HL-60 (cell line): ENCODE results near the gene REXO1.

Experiments
- DNase-seq, 2 experiments: peaks; one replicate each; pipeline ENCODE4 v3.0.0-alpha.2; 2010 to 2020; ENCODE audit warnings: low read depth in 1 of 2, low spot score in 1 of 2
- H3K27ac ChIP-seq: fragments of 250-450 bp; sonication (Bioruptor Pico); replicated peaks from 2 replicates; pipeline ENCODE4 v1.5.1; 2020; ENCODE audit warnings: mild to moderate bottlenecking, moderate library complexity
- H3K27me3 ChIP-seq: fragments of 250-450 bp; sonication (Bioruptor Pico); 2 replicates; pipeline ENCODE4 v1.5.1; 2021; ENCODE audit warnings: mild to moderate bottlenecking, moderate library complexity; ENCODE audit not compliant: insufficient read depth, poor library complexity, severe bottlenecking
- H3K4me3 ChIP-seq: replicated peaks from 2 replicates; pipeline ENCODE4 v1.5.1; 2011; ENCODE audit warnings: mild to moderate bottlenecking, control low read depth, low read length; ENCODE audit not compliant: insufficient read depth
- GABPA ChIP-seq: IDR thresholded peaks from 2 replicates; pipeline ENCODE4 v1.6.1; 2012; ENCODE audit warnings: low read depth
- POLR2AphosphoS5 ChIP-seq: IDR thresholded peaks from 2 replicates; pipeline ENCODE4 v1.6.1; 2012; ENCODE audit warnings: low read depth
- SPI1 ChIP-seq: IDR thresholded peaks from 2 replicates; pipeline ENCODE4 v1.6.1; 2012; ENCODE audit warnings: low read depth, mild to moderate bottlenecking, borderline replicate concordance
- TF ChIP-seq, protein P1 (sequence below): IDR thresholded peaks from 2 replicates; pipeline ENCODE4 v1.6.1; 2012; ENCODE audit warnings: low read depth; ENCODE audit not compliant: insufficient replicate concordance
- TF ChIP-seq, protein P2 (sequence below): IDR thresholded peaks from one replicate; pipeline ENCODE4 v1.5.1; 2011; ENCODE audit warnings: low read length, control low read depth, inconsistent platforms; ENCODE audit not compliant: insufficient read depth

REXO1 gene

DNA sequence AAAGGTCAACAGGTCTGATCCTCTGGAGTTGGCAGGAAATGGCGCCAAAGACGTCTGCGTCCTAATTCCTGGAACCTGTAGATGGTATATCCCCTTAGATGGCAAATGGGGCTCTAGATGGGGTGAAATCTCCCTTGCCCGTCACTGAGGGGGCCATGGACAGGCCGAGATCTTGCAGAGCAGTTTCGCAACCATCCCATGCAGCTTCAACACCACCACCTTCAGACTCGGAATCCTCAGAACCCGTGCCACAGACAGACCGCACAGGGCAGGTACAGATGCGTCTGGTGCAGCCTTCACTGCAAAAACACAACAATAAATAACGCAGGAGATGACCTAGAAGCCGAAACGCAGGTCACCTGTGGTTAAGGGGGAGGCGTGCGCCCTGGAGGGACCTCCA, 17.7 kb downstream of the REXO1 start:
- DNase-seq = no peak
- no peak for TF ChIP-seq GABPA
- Histone ChIP-seq H3K4me3 (no peak overlapping the region), H3K27me3 (no peaks in the 10 kb centered on the region), H3K27ac (no peak overlapping the region)

DNA sequence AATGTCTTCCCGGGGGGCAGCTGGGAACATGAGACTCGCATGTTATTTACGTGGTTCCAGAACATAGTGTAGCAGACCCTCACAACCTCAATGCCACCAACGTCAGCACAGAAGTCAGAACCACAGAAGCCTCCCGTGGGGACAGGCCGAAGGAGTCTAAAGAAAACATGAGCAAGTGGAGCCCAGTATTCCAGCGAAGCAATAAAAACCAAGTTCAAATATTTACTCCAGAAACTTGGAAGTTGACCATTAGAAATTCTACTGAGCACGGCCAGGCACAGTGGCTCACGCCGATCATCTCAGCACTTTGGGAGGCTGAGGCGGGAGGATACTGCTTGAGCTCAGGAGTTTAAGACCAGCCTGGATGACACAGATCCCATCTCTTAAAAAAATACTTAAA, 18.3 kb downstream of the REXO1 start:
- Histone ChIP-seq H3K27me3 (no peaks in the 10 kb centered on the region), H3K4me3 (no peak overlapping the region), H3K27ac (no peak overlapping the region)
- no peak for DNase-seq
- TF ChIP-seq GABPA (no peak), SPI1 (no peak), POLR2AphosphoS5 (no peak)
- TF ChIP-seq, protein P1, sequence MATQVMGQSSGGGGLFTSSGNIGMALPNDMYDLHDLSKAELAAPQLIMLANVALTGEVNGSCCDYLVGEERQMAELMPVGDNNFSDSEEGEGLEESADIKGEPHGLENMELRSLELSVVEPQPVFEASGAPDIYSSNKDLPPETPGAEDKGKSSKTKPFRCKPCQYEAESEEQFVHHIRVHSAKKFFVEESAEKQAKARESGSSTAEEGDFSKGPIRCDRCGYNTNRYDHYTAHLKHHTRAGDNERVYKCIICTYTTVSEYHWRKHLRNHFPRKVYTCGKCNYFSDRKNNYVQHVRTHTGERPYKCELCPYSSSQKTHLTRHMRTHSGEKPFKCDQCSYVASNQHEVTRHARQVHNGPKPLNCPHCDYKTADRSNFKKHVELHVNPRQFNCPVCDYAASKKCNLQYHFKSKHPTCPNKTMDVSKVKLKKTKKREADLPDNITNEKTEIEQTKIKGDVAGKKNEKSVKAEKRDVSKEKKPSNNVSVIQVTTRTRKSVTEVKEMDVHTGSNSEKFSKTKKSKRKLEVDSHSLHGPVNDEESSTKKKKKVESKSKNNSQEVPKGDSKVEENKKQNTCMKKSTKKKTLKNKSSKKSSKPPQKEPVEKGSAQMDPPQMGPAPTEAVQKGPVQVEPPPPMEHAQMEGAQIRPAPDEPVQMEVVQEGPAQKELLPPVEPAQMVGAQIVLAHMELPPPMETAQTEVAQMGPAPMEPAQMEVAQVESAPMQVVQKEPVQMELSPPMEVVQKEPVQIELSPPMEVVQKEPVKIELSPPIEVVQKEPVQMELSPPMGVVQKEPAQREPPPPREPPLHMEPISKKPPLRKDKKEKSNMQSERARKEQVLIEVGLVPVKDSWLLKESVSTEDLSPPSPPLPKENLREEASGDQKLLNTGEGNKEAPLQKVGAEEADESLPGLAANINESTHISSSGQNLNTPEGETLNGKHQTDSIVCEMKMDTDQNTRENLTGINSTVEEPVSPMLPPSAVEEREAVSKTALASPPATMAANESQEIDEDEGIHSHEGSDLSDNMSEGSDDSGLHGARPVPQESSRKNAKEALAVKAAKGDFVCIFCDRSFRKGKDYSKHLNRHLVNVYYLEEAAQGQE = no peak
- TF ChIP-seq, protein P2, sequence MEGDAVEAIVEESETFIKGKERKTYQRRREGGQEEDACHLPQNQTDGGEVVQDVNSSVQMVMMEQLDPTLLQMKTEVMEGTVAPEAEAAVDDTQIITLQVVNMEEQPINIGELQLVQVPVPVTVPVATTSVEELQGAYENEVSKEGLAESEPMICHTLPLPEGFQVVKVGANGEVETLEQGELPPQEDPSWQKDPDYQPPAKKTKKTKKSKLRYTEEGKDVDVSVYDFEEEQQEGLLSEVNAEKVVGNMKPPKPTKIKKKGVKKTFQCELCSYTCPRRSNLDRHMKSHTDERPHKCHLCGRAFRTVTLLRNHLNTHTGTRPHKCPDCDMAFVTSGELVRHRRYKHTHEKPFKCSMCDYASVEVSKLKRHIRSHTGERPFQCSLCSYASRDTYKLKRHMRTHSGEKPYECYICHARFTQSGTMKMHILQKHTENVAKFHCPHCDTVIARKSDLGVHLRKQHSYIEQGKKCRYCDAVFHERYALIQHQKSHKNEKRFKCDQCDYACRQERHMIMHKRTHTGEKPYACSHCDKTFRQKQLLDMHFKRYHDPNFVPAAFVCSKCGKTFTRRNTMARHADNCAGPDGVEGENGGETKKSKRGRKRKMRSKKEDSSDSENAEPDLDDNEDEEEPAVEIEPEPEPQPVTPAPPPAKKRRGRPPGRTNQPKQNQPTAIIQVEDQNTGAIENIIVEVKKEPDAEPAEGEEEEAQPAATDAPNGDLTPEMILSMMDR = no peak

DNA sequence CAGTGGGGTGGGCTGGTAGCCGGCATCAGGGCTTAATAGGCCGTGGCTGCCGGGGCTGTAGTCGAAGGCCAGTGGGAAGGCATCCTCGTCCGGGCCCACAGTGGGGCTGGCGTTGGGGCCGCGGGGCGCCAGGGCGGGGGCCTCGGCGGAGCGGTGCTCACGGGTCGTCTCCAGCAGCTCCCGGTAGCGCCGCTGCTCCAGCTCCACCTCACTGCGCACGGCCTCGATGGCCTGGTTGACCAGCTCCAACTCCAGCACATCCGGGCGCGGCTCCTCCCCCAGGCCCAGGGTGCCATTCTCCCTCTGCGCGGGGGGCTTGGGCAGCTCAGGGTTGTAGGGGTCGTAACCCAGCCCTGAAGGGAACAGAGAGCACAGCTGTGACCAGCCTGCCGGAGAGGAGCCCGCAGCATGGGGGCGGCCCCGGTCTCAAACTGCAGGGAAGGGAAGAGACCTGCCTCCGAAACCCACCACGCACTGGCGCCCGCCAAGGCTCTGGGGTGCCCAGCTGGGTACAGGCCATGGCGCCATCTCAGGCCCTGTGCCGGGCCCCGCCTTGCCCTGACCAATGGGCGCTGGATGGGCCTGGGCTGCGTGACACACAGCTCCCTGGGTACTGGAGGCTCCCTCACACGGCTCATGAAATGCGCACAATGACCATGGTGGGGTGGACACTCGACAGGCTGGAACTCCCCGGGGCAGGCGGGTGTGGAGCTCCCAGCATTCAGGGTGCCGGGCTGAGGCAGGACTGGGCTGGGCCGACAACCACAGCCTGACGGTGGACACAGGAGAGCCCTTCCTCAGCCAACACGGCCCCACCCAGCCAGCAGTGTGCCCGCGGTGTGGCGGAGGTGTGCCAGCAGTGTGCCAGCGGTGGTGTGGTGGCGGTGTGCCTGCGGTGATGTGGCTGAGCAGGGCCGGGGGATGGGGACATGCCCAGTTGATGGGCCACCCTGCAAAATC, 19.7 kb downstream of the REXO1 start:
- TF ChIP-seq POLR2AphosphoS5 = 0 out of 2 replicates have a peak, but pooled peaks have one; percentile 8
- TF ChIP-seq SPI1 = no peak
- TF ChIP-seq GABPA = no peak
- TF ChIP-seq, protein P1 = no peak
- TF ChIP-seq, protein P2 = no peak
- DNase-seq = no peak
- H3K4me3 ChIP-seq = no peak overlapping the region
- H3K27me3 ChIP-seq = no peaks in the 10 kb centered on the region
- H3K27ac ChIP-seq = no peak overlapping the region

DNA sequence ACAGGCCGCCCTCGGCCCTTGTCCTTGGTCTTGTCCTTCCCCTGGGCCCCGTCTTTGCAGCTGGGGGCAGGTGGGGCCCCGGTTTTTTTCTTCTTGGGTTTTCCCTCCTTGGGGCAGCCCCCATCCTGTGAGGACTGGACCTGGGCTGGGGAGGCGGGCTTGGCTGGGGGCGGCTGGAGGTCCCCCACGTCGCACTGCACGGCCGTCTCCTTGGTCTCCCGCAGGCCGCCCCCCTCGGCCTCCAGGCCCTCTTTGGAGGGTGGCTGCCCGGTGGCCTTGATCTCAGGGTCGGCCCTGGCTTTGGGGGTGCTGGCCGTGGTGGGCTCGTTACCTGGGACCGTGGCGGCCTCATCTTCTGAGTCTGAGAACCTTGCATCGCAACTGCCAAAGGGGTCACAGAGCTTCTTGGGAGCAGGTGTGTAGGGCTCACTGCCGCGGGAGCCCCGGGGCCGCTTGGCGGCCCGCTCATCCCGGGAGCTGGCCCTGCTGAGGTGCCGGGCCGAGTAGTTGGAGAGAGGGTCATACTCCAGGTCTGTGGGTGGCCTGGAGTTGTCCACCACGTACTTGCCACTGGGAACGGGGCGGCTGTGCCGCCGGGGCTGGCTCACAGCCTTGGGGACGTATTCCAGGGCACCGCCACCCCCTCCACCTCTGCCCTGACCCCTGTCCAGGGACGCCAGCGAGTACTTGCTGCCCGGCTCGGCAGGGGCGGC, 20.6 kb downstream of the REXO1 start:
- TF ChIP-seq GABPA (no peak), SPI1 (no peak), POLR2AphosphoS5 (no peak)
- TF ChIP-seq, protein P2 = no peak
- TF ChIP-seq, protein P1 = no peak
- no peak overlapping the region for H3K4me3 ChIP-seq
- H3K27me3 ChIP-seq = no peaks in the 10 kb centered on the region
- no peak for DNase-seq
- H3K27ac ChIP-seq = no peak overlapping the region
